Left lung (tissue), 10 donors: ENCODE measurements around the gene AATF. TPM values are rescaled to one million over a fixed set of nuclear protein-coding genes. Genes with fewer than 3 reads are reported as not detected.

Experiments used
- ATAC-seq: fragments of 200-7000 bp; cut with Tn5 transposase; one replicate; pipeline ENCODE4 v1.9.1; 2020; ENCODE audit warnings: moderate library complexity
- DNase-seq, 4 donors: peaks; one replicate each; pipeline ENCODE4 v3.0.0-alpha.2; 2013 to 2020
- H3K27ac ChIP-seq, 2 donors: fragments of 200-600 bp; sonication (generic) in 1 of 2; one replicate each; pipeline versions ENCODE4 v1.5.0 to v1.8.0; 2020 to 2021
- H3K27me3 ChIP-seq, 2 donors: fragments of 200-600 bp; sonication (generic) in 1 of 2; one replicate each; pipeline versions ENCODE4 v1.5.0 to v1.8.0; 2020 to 2021
- H3K36me3 ChIP-seq, 2 donors: fragments of 200-600 bp; sonication (generic) in 1 of 2; one replicate each; pipeline versions ENCODE4 v1.5.0 to v1.8.0; 2020 to 2021
- H3K4me1 ChIP-seq, 2 donors: fragments of 200-600 bp; one replicate each; pipeline ENCODE4 v1.8.0; 2021
- H3K4me3 ChIP-seq, 2 donors: fragments of 200-600 bp; sonication (generic) in 1 of 2; one replicate each; pipeline versions ENCODE4 v1.5.0 to v1.8.0; 2020 to 2021; ENCODE audit warnings: mild to moderate bottlenecking in 1 of 2
- H3K9me3 ChIP-seq, 2 donors: fragments of 200-600 bp; sonication (generic) in 1 of 2; one replicate each; pipeline versions ENCODE4 v1.5.0 to v1.8.0; 2020 to 2021
- CTCF ChIP-seq, 2 donors: fragments of 200-600 bp; sonication (generic) in 1 of 2; IDR thresholded peaks; one replicate each; pipeline versions ENCODE4 v1.5.0 to v1.8.0; 2021; ENCODE audit warnings: antibody characterized with exemption in 2 of 2
- intact Hi-C, 2 donors: fragments of 100-400 bp; cut with DNase I; formaldehyde crosslinking; loops; one replicate each; pipeline versions ENCODE4 v1.11.2 to v1.14.2; 2022
- polyA plus RNA-seq, 6 donors: library from polyadenylated mRNA; unstranded; fragments of 120-200 nt; gene quantifications; one replicate each; pipeline ENCODE4 v1.2.1, GENCODE V29; 2013; ENCODE audit not compliant: insufficient read length in 6 of 6
- total RNA-seq, 2 donors: library from RNA; stranded (reverse); fragmentation: NEBNext Ultra II Directional; extraction: Animal tissue kit (Norgen Biotek cat#: 25700); gene quantifications; one replicate each; pipeline ENCODE4 v1.2.1, GENCODE V29; 2021
- donor health status: DM: no; HTN: yes; CAD: no.
- donor health status: DM: no; HTN: no; CAD: no.

AATF gene
- total and polyA plus RNA-seq, 8 donors, result 31.6 to 42.4 (median 37.8) TPM

DNA sequence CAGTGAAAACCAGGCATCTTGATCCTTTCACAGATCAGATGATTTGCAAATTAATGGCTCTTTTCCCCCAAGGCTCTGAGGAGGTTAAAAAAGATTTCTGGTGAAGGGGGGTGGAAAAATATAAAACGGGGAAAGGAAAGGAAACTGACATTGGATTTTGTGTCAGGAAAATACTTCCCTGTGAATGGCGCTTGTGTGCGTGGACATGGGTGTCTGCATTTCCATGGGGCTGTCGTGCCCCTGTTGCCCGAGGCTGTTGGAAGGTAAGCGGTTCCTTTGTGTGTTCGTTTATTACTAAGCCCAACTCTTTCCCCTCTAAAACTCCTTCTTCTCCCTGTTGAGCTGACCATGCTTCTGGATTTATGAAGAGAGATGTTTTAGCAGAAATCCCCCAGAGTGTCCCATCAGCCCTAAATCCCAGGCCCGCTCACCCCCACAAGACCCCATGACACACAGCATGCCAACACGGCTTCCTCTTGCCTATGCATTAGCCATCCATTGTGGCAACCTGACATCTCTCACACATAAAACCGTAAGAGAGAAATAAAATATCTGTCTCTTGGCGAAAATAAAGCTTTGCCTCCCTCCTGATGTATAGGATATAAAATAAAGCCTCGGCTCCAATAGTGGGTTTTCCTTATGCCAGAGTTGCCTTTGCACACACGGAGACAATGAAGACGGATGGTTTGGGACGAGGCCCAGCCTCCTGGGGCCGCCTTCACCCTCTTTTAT is 18.7 kb upstream of the AATF start:
- Histone ChIP-seq H3K4me1 (peaks cover 3 to 35% of the 10 kb centered on the region in 2 donors), H3K27ac (no peak overlapping the region), H3K36me3 (no peaks in the 10 kb centered on the region), H3K27me3 (peaks cover 90 to 100% of the 10 kb centered on the region in 2 donors), H3K9me3 (no peaks in the 10 kb centered on the region), H3K4me3 (no peak overlapping the region)
- no peak for TF ChIP-seq CTCF (IDR thresholded peaks at IDR 0.05)
- intact Hi-C loops, result no loop called here
- ATAC-seq (no peak), DNase-seq (no peak)

DNA sequence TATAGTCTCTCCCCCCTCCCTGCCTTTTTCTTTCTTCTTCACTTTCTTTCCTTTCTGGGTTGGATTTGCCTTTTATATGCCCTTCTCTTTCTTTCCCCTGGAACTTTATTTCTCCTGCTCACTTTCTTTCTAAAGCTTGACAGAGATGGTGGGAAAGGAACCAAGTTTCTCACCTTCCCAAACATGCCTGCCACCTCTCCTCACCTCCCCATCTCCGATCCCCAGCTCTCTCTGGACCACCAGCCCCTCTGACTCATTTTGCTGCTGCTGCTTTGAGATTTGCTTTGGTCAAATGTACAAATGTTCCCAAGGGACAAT is 18.2 kb upstream of the AATF start:
- Histone ChIP-seq H3K9me3 (no peaks in the 10 kb centered on the region), H3K27ac (no peak overlapping the region), H3K4me3 (no peak overlapping the region), H3K4me1 (peaks cover 5 to 40% of the 10 kb centered on the region in 2 donors), H3K36me3 (no peaks in the 10 kb centered on the region), H3K27me3 (peaks cover 95 to 100% of the 10 kb centered on the region in 2 donors)
- DNase-seq (no peak), ATAC-seq (no peak)
- intact Hi-C loops, result no loop called here
- TF ChIP-seq CTCF (IDR thresholded peaks at IDR 0.05), result no peak

DNA sequence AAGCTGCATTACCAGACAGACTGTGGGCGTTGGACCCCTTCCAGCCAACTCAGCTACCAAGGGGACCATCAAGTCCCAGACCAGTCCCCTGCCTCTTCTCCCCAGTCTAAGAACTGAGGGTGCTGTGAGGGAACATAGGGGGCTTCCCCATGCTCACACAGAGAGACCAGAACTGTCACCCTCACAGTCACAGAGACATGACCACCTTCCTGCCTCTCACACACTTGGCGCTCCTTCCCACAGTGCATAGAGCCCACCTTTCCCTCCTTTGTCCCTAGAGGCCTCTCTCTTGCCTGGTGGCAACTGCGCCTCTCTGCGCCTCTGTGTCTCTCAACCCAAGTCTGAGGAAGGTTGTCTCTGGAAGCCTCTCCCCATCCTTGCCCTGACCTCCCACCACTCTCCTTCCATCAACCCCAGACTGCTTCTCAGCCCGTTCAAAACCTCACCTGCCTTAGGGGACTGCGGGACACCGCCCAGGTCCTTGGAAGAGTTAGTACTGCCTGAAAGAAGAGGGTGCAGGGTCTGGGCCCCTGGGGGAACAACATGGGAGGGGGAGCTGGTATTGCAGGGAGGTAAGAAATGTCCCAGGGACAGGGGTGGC is 17.6 kb upstream of the AATF start:
- Histone ChIP-seq H3K4me3 (no peak overlapping the region), H3K27me3 (peaks cover 100% of the 10 kb centered on the region in 2 donors), H3K4me1 (peaks cover 5 to 47% of the 10 kb centered on the region in 2 donors), H3K27ac (no peak overlapping the region), H3K36me3 (no peaks in the 10 kb centered on the region), H3K9me3 (no peaks in the 10 kb centered on the region)
- ATAC-seq (no peak), DNase-seq (no peak)
- no peak for TF ChIP-seq CTCF (IDR thresholded peaks at IDR 0.05)
- intact Hi-C loops, result no loop called here

DNA sequence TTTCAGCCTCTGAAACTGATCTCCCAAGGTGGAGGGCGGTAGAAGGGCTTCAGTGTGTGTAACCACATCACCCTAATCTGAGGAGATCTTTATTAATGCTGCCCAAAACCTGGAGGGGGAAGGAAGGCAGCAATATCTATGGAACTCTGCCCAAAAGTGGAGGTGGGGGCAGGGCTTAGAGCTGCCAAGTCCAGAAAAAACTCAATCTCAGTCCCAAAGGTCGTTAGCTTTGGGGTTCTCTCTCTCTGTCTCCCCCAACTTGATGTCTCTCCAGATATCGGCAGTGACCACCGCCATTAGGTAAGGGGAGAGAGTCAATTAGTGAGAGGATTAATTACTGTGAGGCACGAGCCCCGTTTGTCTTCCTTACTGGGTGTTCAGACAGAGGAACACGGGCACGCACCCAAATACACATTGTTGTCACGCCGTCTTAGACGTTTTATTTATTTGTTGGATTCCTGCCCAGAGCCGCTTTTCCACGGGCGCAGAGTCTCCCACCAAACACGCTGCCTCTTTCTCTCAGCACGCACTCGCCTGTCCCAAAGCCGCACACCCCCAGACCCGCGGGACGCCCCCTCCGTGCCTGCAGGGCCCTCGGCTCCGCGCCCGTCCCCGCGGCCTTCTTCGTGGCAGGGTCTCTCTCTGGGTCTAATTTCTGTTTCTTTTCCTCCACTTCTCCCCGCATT is 16.9 kb upstream of the AATF start:
- intact Hi-C loops, result no loop called here
- H3K4me3 ChIP-seq, result no peak overlapping the region

More for the DNA sequence above, 16.9 kb upstream of the AATF start:
- no peak for TF ChIP-seq CTCF (IDR thresholded peaks at IDR 0.05)
- no peak for ATAC-seq
- Histone ChIP-seq H3K27me3 (peaks cover 100% of the 10 kb centered on the region in 2 donors), H3K9me3 (no peaks in the 10 kb centered on the region), H3K27ac (no peak overlapping the region), H3K36me3 (no peaks in the 10 kb centered on the region), H3K4me1 (peaks cover 10 to 53% of the 10 kb centered on the region in 2 donors)
- no peak for DNase-seq
